HFFc6 (cell line): Measurements from ENCODE around the gene ZNF384. TPM values are rescaled to one million over a fixed set of nuclear protein-coding genes. Genes with fewer than 3 reads are reported as not detected.

Experiments
- DNase-seq: peaks from one replicate; pipeline ENCODE4 v3.0.0-alpha.2; 2018
- H3K27ac Mint-ChIP-seq: 2 replicates; pipeline ENCODE4 v1.8.0; 2020; ENCODE audit warnings: mild to moderate bottlenecking, mixed read lengths
- H3K27me3 Mint-ChIP-seq: 2 replicates; pipeline ENCODE4 v1.8.0; 2021; ENCODE audit warnings: mild to moderate bottlenecking, moderate library complexity, mixed read lengths; ENCODE audit not compliant: insufficient read depth
- H3K36me3 Mint-ChIP-seq: 2 replicates; pipeline ENCODE4 v1.8.0; 2021; ENCODE audit warnings: low read depth, mixed read lengths
- H3K4me1 Mint-ChIP-seq: 2 replicates; pipeline ENCODE4 v1.8.0; 2020; ENCODE audit warnings: low read depth, mixed read lengths
- H3K4me3 Mint-ChIP-seq: 2 replicates; pipeline ENCODE4 v1.8.0; 2020; ENCODE audit warnings: mild to moderate bottlenecking, moderate library complexity, mixed read lengths
- H3K9me3 Mint-ChIP-seq: 2 replicates; pipeline ENCODE4 v1.8.0; 2020; ENCODE audit warnings: mild to moderate bottlenecking, mixed read lengths
- CTCF ChIP-seq: fragments of 200-600 bp; sonication (generic); IDR thresholded peaks from 2 replicates; pipeline ENCODE4 v1.5.0; 2021; ENCODE audit warnings: antibody characterized with exemption, mild to moderate bottlenecking
- total RNA-seq, 6 experiments: library from RNA; stranded (reverse); fragmentation: NEBNext Ultra II Directional; extraction: Animal tissue kit (Norgen Biotek cat#: 25700); gene quantifications; 2 replicates in 1 of 6; 3 replicates in 5 of 6; pipeline ENCODE4 v1.2.3, GENCODE V29; 2021

The ZNF384 gene
- total RNA-seq, 6 experiments from 2014 or later = 32.8 to 43.9 (median 41.1) TPM

- Mint-ChIP-seq H3K27ac (no peak within 1 kb of the TSS), H3K4me3 (no peak within 1 kb of the TSS), H3K27me3 (peaks cover 34% of the 10 kb centered on the region), H3K4me1 (peaks cover 12% of the 10 kb centered on the region), H3K9me3 (no peaks in the 10 kb centered on the region), H3K36me3 (no peaks in the 10 kb centered on the region)
- DNase-seq = no peak
- TF ChIP-seq CTCF = no peak
These were observed 53.2 kb downstream of the ZNF384 start, which contains the start of gene LPAR5 for GRCh38 chr12:6635856-6636531. Gene LPAR5 (minus strand): TSS chr12:6635959. CDS start chr12:6621248, 14,711 bp downstream.

- Mint-ChIP-seq H3K4me1 (peaks cover 12% of the 10 kb centered on the region), H3K9me3 (no peaks in the 10 kb centered on the region), H3K4me3 (no peak overlapping the region), H3K27me3 (peaks cover 29% of the 10 kb centered on the region), H3K27ac (no peak overlapping the region), H3K36me3 (no peaks in the 10 kb centered on the region)
- DNase-seq = no peak
- no peak for TF ChIP-seq CTCF
These were observed 53.8 kb downstream of the ZNF384 start for GRCh38 chr12:6635375-6635855.

- no peak for DNase-seq
These were observed 56.9 kb downstream of the ZNF384 start for GRCh38 chr12:6632026-6632983.

GRCh38 chr12:6631549-6631961 is 57.6 kb downstream of the ZNF384 start:
- TF ChIP-seq CTCF = no peak
- peaks cover 18% of the 10 kb centered on the region for H3K27me3 Mint-ChIP-seq
- peaks cover 18% of the 10 kb centered on the region for H3K4me1 Mint-ChIP-seq
- H3K27ac Mint-ChIP-seq = no peak overlapping the region
- no peaks in the 10 kb centered on the region for H3K36me3 Mint-ChIP-seq
- H3K9me3 Mint-ChIP-seq = no peaks in the 10 kb centered on the region
- no peak for DNase-seq
- no peak overlapping the region for H3K4me3 Mint-ChIP-seq

More at GRCh38 chr12:6632026-6632983, 56.9 kb downstream of the ZNF384 start:
- Mint-ChIP-seq H3K27me3 (peaks cover 18% of the 10 kb centered on the region), H3K4me3 (no peak overlapping the region), H3K36me3 (no peaks in the 10 kb centered on the region), H3K27ac (no peak overlapping the region), H3K4me1 (peaks cover 18% of the 10 kb centered on the region), H3K9me3 (no peaks in the 10 kb centered on the region)
- TF ChIP-seq CTCF = no peak

GRCh38 chr12:6630736-6631135 is 58.4 kb downstream of the ZNF384 start:
- H3K4me3 Mint-ChIP-seq = no peak overlapping the region
- H3K9me3 Mint-ChIP-seq = no peaks in the 10 kb centered on the region
- TF ChIP-seq CTCF = no peak
- H3K27me3 Mint-ChIP-seq = peaks cover 18% of the 10 kb centered on the region
- no peak for DNase-seq
- no peaks in the 10 kb centered on the region for H3K36me3 Mint-ChIP-seq
- no peak overlapping the region for H3K27ac Mint-ChIP-seq
- H3K4me1 Mint-ChIP-seq = peaks cover 18% of the 10 kb centered on the region
